HG03520 (cell line): ENCODE results near the gene PDCD6IP.

Experiments
- ATAC-seq: cut with Tn5 transposase; IDR thresholded peaks from one replicate; pipeline ENCODE4 v1.9.1; 2021; ENCODE audit warnings: mild to moderate bottlenecking, moderate library complexity; ENCODE audit not compliant: unreplicated experiment

PDCD6IP gene

DNA sequence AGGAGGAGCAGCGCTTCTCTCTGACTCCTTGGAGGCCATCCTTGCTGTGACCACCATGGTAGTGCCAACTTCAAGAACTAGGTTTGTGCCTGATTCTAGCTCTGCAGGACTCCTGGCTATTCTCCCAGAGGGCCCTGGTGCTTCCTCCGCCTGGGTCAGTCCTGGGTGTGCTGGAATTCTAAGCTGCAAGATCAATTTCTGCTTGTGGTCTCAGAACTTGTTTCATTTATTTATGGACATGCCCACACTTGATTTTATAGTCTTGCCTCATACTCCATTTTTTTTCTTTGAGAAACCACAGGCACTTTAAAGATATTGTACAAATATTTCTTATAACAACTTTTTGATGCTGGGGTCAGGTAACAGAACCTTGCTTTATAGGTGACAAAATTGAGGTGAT, 87.6 kb downstream of the PDCD6IP start:
- ATAC-seq, result no peak

DNA sequence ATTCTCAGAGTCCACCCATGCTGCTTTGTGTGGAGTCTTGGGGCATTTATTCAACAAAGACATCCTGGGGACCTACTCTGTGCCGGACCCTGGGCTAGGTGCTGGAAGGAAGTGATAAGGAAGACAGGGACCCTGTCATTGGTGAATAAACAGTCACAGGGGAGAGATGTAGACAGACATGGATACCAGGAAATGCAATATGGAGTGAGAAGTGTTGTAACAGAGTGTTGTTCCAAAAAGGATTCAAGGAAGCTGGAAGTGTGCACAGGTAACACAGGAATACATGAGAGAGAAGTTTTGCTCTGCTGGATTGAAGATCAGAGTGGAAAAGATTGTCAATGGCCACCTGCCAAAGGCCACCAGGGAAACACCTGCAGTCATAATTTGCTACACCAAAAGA, 89.0 kb downstream of the PDCD6IP start:
- ATAC-seq, result no peak

DNA sequence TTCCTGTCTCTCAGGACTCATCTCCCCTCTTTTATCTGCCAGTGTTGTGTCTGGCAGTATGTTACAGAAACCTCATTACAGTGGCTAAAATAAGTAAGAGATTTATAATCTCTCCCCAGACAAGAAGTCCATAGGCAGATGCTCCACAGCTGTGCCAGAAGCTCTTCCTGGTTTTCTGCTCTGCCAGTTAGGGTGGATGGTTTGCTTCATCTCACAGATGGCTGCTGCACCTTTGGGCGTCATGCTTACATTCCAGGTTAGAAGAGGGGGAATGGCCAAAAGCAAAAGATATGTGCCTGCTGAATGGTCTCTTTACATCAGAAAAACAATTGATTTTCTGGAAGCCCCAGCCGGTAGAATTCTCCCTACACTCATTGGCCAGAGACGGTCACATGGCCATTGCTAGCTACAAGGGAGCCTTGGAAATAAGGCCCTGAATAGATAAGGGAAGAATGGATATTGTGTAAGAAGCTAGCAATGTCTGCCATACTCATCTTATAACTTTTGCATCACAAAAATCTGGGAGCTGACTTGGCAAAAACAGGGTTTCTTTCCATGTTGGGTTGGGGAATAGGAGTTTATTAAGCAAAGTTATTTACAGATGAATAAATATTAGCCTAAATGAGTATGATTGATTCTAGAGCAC, 91.1 kb downstream of the PDCD6IP start:
- no peak for ATAC-seq

DNA sequence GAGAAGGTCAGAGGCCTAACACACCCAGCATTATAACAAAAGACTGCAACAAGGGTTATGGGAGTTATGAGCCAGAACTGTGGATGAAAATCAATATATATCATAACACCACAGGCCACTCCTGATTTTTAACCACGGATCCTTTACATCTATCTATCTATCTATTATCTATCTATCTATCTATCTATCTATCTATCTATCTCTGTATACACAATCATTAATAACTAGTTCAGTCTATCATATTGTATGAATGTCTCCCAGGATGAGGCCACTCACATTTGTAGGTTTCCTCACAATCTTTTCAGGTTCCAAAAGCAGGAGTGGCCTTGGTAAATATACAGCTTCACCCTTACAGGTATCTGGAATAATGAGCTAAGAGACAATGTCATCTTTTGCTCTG, 94.2 kb downstream of the PDCD6IP start:
- no peak for ATAC-seq

DNA sequence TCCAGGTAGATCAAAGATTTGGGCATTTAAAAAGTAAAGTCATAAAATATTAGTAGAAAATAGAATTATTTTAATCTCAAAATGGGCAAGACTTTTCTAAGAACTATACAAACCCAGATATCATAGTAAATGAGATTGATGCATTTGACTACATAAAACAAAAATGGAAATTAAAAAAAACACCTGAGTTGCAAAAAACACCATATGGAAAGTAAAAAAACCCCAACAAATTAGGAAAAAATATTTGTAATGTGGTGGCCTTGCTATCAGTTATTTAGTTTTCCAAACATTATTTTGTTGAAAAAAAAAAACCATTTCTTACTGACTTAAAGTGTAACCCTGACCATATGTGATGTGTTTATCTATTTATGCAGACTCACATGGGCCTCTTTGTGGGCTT, 97.2 kb downstream of the PDCD6IP start:
- ATAC-seq, result no peak

DNA sequence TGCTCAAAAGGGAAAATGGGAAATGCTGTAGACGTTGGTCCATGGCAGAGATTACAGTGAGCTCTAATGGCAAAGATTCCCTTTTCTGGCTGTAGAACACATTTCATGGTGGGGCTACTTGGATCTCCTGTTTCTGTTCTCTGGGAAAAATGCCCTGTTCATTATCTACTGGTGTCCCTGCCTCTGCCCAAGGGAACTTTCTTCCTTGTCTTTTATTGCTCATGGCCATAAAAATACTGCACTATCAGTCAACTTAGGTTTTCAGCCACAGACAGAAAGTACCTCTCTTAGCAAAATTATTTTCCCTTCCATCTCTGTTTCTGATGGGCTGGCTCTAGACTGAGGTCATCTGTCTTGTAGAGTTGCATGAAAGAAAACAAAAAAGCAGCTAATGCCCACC, 98.9 kb downstream of the PDCD6IP start:
- no peak for ATAC-seq

DNA sequence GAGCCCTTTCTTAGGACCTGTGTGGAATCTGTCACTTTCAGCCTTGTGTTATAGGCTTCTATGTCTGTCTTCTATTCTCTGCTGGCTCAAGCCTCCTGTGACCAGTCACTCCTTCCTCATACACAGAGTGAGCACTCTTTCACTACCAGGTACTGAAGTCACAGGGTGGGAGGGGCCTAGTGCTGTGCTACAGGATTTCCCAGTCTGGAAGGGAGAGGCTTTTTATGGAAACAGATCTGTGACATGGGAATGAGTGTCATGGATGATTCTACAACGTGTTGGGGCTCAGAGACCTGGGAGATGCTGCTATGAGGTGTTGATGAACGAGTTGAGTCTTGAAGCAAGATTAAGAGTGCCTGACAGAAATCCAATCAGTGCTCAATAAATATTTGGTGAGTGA, 100.5 kb downstream of the PDCD6IP start:
- ATAC-seq, result no peak

DNA sequence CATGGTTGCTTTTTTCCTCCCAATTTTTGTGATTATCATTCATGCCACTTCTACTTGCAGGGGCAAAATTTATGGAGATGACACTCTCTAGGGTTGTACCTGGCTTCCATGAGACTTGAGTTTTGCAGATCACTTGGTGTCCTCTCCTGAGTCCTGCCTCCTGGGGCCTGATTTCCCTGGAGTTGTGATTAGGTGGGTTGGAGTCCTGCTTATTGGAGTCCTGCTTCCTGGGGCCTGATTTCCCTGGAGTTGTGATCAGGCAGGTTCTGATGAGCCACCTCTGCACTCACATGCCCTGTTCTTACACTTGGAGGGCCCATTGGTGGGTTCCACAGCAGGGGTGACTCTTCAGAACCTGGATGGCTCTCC, 102.0 kb downstream of the PDCD6IP start:
- ATAC-seq, result no peak

DNA sequence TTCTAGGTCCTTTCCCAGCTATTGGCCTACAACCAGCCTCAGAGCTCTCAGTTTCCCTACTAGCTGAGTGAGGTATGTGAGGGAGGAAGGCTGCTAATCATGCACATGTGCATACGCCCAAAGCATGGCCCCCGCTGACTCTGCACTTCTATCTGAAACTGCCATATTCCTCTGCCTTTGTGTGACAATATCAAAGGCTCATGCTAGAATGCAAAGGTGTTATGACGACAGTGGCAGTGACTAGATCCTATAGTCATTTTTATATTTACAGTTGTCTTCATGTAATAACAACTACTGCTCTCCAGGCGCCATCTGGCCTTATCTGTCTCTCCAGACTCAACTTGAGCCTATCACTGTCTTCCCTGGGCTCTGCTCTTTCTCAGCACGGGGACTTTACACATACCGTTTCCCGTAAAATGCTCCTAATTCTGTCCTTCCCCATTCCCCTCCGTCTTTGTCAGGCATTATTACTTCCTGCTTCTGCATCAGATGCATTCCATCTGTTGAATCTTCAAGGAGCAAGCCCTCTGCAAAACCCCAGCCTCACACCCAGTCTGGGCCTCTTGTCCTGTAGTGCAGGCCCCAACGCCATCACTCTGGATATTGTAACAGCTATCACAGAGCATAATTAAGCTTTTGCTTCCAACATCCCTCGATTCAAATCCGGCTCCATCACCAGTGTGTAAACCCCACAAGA, 102.5 kb downstream of the PDCD6IP start:
- no peak for ATAC-seq

DNA sequence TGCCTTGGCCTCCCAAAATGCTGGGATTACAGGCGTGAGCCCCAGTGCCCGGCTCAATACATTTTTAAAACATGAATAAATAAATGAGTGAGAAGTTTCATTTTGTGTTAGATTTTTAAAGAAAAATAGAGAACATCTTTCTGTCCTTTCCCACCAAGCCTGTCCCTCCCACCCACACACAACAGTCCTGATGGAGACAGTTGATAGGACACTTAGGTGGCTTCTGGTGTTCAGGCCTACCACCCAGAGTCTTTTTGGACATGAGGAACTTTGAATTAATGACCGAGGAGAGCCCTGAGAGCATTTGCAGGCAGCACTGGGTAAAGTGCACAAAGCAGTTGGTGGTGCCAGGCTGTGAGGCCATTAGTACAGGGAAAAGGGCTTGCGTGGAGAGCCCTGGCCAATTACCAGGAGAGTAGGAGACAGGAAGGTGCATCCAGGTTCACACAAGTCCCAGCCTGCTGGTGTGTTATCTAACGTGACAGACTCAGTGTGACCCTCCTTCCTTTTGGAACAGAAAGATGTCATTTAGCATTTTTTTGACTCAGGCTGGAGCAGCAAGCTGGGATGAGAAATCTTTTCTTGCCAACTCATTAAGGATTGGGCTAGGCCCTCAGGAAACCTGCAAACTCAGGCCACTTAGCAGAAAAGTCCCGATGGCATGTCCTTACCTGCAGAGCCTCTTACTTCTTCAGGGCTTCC, 103.6 kb downstream of the PDCD6IP start:
- ATAC-seq, result no peak

DNA sequence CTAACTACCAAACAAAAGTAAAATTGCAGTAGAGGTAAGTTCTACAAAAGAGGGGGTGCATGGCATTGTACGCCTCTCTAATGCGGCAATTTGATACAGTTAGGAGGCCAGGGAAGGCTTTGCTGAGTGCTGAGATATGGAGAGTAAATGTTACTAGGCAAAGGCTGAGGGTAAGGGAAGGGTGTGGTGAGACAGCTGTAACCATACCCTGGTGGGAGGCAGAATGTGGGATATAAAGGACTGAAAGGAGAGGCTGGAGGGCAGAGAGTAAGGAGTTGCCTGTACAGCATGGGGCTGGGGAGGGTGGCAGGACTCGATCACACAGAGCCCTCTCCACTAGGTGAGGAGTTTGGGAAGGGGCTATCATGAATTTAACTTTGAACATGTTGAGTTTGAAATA, 106.3 kb downstream of the PDCD6IP start:
- ATAC-seq, result no peak

DNA sequence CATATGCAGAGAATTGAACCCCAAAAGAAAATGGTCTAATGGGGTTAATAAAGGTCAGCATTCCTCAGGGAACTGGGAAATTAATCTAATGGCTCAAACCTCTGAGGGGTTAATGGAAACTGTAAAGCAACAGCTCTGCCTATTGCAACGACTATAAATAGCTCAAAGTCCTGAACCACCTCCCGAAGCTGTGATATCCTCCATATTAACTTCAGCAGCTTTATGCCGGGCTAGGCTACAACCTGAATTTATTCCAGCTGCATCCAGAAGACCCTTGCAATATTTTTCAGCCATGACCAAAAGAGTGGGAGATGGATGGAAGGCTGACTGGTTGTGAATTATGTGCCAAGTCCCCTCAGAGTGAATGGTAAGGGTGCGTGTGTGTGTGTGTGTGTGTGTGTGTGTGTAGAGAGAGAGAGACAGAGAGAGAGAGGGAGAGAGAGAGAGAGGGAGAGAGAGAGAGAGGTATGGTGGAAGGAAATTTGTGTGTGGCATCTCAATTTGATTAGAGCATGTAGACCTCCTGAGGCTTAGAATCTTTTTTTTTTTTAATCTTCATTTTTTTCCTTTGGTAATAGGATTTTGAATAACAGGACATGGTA, 109.9 kb downstream of the PDCD6IP start:
- no peak for ATAC-seq

DNA sequence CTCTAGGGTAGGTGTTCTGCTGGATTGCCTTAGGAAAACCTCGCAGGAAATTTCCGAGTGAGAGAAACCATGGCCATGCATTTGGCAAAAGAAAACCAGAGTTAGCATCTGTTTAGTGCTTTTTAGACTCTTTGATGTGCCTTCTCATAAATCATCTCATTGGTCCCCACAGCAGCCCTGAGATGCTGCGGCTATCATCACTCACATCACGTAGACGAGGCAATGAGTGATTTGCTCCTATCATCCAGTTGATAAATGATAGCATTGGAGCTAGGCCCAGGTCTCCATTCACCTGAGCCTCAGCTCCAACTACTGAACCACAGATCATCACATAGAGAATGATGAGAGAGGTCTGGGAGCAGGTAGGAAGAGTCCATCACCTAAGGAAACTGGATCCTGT, 111.1 kb downstream of the PDCD6IP start:
- ATAC-seq, result no peak

DNA sequence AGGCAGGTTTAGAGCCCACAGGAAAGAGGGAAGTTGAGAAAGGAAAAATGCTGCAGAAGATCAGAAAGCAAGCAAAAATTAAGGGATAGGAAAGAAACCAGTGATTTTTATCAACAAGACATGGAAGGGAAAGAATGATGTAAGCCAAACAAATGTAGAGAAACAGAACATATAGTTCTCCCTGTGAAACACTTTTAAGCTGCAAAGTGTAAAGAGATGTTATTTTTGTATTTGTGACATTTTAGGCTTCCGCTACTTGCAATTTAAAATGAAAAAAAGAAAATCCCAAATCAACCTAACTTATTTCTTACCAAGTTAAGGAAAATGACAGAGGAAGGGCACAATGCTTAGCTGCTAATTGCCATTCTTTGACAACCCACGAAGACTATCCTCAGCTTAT, 111.6 kb downstream of the PDCD6IP start:
- no peak for ATAC-seq

DNA sequence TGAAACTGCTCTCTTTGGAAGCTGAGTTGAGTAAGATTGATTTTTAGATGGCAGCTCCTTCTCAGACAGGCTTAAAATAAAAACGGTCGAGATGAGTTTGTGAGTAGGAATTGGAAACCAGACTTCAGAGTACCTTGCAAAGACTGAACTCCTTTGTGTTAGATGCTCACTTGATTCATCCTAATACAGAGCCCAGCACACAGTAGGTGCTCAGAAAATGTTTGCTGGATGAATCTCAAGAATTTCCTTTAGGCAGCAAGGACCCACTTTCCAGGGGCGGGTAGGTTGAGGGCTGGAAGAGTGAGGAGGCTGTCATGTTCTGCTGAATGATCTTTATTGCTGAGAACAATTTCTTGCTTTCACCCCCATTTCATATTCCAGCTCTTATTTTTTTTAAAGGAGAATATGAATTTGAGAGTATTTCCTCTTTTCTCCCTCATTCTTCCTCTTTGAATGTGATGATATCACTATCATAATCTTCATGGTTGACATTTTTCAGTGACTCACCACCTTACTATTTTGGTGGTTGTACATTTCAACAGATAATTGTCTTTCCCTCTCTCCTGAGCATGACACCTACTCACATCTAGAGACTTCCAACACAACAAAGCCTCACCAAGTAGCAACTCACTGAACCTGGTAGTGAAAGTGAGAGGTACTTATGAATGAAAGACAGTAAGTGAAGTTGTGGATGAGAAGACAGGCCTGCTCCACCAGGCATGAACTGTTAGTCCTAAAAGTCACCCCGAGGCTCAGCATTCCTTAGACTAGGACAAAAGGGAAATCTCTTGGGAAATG, 113.3 kb downstream of the PDCD6IP start:
- no peak for ATAC-seq

DNA sequence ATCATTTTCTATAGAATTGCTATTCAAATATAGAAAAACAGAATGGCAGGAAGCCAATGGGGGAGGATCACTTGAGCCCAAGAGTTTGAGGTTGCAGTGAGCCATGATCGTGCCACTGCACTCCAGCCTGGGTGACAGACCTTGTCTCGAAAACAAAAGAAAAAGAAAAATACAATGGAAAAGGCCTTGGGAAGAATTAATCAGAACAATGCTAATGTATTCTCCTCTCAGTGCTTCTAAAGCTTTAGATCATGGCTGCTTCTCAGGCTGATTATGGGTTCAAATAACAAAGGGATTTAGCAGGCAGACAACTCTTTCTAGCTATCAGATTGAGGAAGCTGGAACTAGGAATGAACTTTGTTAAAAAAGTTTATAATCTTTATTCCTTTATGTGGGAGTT, 115.8 kb downstream of the PDCD6IP start:
- ATAC-seq, result no peak

DNA sequence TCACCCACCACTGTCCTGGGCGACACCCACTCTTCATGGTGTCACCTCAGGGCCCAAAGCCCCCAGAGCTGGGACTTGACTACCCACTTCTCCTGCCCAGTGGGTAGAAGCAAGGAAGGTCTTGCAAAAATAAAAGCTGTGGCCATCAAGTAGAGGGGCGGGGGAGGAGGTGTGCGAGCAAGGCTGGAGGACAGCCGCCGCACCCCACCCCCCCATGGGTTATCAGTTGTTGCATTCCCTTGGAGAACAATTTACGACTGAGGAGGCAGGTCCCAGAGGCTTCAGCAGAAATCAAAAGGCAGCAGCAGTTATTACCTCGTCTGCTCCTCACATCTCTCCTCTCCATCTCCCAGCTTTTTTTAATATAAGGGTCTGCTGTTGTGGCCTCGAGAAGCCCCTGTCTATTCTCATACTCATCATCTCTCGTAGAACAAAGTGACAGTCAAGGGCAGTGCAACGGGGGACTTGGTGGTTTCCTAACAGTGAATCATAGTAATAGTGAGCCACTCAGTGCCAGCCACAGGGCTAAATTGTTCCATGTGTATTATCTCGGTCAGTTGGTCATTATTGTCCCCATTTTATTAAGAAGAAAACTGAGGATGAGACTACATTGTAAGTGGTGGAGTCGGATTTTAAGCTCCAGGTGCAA, 116.4 kb downstream of the PDCD6IP start:
- no peak for ATAC-seq

DNA sequence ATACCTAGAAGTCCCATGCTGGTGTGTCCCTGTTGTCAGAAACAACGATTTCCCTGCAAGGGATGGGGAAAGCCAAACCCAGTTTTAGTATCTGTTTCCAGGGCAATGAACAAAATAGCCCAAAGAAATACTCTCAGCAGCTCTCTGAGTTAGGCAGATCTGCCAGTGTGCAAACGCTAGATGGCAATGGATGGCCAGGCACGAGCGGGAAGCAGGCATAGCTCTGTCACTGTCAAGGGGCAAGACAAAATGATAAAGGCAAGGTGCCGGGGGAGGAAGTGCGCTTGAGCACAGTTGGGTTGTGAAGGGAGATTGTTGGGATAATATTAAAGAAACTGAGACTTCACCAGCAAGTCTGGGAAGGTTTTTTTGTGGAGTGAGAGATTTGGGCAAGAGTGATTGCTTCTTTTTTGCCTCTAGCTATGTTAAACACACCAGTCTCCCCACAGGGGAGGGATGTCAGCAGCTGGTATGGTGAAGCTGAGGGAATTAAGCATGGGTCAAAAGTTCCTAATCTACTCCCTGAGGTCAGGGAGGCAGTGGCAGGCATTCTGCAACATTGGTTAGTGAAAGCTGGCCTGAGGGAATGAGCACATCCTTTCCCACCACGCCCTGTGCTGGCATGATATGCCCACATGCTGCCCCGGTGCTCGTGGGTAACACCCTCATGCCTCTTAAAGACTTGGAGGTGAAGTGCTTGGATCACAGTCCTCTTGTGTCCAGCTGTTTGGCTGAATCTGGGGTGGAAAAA, 117.5 kb downstream of the PDCD6IP start:
- peak; percentile 89 for ATAC-seq

DNA sequence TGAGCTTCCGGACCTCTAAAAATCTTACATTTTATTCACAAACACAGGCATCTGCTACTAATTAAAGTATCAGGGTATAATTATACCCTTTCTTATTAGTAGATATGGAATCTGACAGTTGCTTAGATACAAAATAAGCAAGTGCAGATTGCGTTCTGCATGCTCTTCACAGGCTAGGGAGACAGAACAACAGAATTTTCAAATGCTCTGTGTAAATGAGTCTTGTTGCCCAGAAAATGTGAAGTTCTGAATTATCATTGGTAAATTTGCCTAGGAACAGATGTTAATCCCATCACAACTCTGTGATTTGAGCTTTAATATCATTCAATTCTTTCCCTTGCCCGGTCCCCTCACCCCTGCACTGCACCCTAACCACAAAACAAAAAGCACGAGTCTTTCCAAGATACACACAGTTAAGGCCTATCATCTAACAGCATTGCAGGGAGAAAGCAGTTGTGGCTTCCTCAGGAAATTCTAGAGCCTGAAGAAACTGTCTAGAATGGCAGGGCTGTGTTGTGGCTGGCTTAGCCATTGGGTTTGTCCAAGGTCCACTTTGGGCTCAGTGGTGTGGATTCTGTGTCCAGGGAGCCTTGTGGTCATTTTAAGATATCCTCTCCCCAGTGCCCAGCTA, 119.8 kb downstream of the PDCD6IP start:
- no peak for ATAC-seq
